Inferior parietal cortex (tissue), 1 donor: ENCODE measurements around the gene BRAF.
"Not testable (repeated sequence)": the region's sequence is repeated elsewhere in the genome, so short reads cannot be mapped to it uniquely, and the experiment has no call there.

Experiments used
- DNase-seq: peaks from one replicate; pipeline ENCODE4 v3.0.0-alpha.2; 2016; ENCODE audit errors: extremely low spot score

The BRAF gene

DNA sequence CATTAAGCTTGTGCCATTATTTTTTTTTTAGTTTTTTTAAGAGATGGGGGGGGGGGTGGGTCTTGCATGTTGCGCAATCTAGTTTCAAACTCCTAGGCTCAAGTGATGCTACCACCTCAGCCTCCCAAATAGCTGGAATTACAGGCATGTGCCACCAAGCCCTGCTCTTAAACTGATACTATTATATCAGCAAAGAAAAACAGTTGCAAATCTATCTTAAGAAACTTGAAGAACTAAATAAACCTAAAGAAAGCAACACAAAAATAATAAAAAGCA, 47.5 kb downstream of the BRAF start:
- no peak for DNase-seq

DNA sequence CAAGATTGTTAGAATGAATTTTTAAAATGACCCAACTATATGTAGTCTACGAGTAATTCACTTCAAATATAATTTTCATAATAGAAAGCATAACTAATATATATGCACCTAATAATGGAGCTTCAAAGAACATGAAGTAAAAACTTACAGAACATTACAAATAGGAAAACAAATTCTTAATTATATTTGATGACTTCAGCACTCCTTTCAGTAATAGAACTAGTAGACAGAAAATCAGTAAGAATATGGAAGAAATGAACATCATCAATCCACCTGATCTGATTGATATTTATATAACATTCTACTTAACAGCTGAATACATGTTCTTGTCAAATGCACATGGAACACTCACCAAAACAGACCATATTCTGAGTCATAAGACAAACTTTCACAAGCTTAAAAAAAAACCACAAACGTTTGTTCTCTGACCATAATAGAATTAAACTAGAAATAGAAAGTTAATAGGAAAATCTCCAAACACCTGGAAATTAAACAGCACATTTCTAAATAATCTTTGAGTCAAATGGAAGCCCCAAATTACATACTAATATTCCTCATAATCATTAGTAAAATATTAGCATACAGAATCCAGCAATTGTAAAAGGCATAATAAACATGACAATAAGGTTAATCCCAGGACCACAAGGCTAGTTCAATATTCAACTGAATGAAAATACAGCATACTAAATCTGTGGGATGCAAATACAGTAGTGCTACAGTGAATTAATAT, 48.0 kb downstream of the BRAF start:
- no peak for DNase-seq

DNA sequence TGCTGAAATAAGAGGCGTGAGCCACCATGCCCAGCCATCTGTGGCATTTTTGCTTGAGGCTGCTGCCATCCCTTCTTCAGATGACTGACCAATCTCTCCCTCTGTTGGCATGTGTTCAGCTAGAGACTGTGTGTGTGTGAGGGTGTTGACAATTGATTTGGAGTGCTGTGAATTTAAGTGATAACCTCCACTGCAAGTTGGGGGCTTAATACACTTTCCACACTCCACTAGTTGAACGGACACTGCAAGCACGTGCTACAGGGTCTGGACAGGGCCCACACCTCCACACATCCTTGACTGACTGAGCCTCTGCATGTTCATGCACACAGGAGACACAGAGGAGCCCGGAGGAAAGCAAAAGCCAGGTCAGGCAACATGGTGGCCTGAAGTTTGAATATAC, 51.3 kb downstream of the BRAF start:
- no peak for DNase-seq

DNA sequence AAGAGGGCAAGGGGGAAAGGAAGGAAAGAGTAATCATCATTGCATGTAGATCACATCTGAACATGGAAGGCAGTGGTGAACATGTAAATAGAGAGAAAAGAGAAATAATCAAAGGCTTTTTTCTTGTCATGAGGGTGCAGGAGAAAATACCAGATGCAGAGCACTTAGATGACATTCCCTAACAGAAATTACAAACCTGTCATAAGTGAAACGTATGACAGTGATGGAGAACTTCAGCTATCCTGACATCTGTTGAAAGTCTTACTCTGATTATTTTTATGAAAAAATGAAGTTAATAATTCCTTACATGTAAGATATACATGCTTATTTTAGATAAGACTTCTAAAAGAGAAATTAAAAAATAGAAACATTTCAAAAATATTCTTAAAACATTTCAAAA, 54.7 kb downstream of the BRAF start:
- DNase-seq = no peak

DNA sequence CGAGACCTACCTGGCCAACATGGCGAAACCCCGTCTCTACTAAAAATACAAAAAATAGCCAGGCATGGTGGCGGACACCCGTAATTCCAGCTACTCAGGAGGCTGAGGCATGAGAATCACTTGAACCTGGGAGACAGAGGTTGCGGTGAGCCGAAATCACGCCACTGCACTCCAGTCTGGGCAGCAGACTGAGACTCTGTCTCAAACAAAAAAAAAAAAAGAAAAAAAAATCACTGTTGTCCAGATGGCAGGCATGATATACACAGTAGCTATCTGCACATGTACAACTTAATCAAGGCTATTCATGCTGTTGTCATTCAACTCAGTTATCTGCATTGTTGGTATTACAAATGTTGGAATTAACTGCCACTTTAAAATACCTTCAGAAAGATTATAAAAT, 55.3 kb downstream of the BRAF start:
- no peak for DNase-seq

DNA sequence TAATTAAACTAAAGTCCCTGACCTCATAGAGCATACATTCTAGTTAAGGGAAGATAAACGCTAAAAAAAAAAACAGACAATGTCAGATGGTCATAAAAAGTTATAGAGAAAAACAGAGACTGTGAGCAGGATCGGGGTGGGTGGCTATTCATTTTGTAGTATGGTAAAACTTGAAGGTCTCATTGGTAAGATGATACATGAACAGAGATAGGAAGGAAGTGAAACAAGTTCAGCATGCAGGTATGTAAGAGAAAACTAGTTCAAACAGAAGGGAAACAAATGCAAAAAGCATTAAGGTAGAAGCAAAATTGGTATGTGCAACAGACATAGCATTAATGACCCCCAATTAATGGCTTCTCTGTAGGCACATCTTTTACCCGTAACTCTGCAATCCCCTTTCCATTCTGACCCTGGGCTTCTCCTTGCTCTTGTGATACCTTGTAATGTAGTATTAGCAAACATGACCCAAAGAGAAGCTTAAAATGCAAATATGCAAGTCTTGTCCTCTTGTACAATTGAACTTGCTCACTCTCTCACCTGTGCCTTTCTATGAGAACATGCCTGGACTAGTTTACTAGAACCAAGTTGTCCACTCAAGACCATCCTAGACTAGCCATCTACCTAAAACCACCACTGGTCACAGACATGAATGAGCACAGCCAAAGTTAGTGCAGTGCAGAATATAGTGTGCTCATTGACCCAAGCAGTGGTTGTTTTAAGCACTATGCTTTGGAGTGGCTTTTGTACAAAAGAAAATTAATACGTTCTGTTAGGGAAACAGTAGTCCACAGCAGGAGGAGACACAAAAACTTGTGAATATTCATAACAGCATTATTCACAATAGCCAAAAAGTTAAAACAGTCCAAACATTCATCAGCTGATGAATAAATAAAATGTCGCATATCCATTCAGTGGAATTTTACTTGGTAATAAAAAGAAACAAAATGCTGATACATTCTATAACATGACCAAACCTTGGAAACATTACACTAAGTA, 57.0 kb downstream of the BRAF start:
- no peak for DNase-seq

DNA sequence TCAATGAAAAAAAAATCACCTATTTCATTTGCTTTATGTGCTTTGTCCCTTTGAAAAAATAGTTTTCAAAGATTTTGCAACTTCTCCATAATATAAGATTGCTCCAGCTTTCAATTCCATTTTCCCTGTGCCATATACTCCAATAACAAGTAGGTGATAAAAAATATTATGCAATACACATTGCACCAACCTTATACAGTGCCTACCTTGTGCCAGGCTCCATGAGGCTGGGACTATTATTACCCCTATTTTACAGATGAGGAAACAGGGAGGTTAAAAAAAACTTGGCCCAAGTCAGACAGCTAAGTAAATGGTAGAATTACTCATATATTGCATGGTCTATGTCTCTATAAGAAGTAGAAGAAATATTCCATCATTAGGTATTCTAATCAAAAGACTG, 57.8 kb downstream of the BRAF start:
- no peak for DNase-seq

DNA sequence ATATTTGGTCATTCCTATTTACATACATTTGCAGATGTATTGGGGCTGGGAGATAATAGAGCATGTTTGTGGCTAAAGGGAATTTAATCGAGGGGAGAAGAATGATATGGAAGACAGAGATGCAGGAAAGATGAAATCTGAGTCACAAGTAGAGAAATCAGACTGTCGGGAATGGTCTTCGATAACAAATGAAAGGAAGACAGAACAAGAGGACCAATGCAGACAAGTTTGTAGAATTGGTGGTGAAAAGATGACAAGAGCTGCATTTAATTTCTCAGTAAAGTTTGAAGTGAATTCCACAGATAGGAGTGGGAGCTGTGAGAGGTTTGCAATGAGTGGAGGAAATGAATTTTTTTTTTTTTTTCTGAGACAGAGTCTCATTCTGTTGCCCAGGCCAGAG, 60.0 kb downstream of the BRAF start:
- no peak for DNase-seq

DNA sequence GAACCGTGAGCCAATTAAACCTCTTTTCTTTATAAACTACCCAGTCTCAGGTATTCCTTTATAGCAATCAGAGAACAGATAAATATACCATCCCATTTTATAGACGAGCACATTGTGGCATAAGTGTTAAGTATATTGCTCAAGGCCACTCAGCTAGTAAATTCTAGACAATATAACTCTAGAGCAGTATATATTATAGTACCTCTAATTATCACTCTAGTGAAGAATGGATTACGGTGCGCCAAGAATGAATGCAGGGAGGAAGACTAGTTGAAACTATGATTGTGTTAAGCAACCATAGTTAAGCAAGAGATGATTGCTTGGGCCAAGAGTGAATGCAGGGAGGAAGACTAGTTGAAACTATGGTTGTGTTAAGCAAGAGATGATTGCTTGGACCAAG, 60.9 kb downstream of the BRAF start:
- DNase-seq = no peak

DNA sequence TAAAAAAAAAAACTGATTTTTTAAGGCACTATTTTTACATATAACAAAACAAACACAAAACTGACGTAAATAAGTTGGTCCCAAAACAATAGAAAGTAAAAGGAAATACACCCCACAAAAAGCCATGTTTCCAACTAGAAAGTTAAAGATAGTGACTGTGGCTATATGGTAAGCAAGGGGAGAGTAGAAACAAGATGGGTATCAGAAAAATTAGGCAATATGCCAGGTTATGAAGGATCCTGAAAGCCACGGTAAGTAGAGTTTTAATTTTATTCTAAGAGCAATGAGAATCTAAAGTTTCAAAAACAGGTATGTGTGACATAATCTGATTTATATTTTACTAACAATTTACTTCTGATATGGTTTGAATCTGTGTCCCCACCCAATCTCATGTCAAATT, 61.5 kb downstream of the BRAF start:
- DNase-seq = no peak

DNA sequence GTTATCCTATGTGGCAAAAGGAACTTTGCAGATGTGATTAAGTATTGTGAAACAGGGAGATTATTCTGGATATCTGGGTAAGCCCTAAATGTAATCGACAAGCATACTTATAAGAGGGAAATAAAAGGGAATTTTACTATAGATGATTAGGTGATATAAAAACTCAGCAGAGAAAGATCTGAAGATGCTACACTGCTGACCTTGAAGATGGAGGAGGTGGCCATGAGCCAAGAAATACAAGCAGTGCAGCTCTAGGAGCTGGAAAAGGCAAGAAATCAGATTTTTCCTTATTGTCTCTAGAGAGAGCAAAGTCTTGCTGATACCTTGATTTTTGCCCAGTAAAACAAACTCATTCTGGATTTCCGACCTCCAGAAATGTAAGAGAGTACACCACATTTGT, 67.7 kb downstream of the BRAF start:
- no peak for DNase-seq

DNA sequence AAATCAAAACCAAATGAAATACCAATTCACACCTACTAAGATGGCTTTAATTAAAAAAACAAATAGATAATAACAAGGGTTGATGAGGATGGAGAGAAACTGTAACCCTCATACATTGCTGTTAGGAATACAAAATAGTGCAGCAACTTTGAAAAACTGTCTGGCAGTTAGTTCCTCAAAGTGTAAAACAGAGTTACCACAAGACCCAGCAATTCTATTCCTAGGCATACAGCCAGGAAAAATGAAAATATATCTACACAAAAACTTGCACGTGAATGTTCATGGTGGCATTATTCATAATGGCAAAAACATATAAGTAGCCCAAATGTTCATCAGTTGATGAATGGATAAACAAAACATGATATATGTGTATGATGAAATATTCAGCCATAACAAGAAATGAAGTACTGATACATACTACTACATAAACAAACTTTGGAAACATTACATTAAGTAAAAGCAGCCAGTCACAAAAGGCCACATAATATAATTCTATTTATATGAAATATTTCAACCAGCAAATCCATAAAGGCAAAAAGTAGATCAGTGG, 83.5 kb downstream of the BRAF start:
- no peak for DNase-seq

DNA sequence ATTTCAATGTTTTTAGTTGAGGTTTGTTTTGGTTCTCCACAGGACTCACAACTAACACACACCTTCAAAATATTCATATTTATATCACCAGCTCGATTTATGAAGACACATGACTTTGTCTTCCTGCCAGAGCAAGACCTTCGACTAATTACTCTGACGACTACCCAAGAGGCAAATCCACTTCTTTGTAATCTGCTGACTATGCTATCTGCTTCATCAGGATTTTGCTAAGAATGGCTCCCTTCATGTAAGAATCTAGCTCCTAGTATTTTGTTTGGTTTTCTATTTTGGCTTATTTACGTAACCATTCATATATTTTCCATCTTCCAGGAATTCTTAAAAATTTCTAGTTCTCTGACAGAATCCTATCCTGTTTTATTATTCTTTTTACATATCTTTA, 93.0 kb downstream of the BRAF start:
- no peak for DNase-seq

DNA sequence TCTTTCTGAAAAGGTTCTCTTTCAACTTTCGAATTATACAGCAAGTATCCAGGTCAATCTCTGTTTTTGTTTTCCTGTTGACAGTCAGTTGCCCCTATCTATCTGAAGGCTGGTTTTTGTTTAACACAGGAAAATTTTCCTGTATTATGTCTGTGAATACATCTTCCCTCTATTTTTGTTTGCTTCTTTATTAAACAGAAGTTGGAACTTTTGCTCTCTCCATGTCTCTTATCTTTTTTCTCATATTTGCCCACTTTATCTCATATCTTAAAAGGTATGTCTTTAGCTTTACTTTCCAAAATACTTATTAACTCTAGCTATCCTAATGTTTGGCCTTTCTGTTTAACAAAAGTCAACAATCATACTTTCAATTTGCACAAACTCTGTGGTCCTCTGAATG, 95.0 kb downstream of the BRAF start:
- DNase-seq = no peak

DNA sequence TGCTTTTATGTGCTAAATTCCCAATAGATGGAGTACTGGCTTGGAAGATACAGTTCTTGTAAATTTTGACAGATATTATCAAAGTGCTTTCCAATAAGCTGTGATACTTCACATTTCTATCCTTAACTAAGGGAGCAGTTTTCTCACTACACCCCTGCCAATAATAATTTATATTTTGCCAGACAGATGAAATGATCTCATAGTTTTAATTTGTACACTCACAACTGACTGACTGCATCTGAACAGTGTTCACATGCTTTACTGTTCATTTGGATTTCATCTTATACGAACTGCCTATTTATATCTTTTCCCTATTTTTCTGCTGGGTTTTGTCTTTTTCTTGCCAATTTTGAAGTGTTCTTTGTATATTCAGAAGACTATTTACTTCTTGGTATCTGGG, 96.0 kb downstream of the BRAF start:
- no peak for DNase-seq

DNA sequence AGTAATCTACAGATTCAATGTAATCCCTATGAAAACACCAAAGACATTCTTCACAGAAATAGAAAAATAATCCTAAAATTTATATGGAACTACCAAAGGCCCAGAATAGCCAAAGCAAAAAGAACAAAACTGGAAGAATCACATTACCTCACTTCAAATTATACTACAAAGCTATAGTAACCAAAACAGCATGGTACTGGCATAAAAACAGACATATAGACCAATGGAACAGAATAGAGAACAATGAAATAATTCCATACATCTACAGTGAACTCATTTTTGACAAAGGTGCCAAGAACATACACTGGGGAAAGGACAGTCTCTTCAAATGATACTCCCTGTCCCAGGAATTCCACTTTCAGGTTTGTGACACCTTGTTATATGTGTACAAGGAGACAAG, 107.3 kb downstream of the BRAF start:
- not testable (repeated sequence) for DNase-seq

DNA sequence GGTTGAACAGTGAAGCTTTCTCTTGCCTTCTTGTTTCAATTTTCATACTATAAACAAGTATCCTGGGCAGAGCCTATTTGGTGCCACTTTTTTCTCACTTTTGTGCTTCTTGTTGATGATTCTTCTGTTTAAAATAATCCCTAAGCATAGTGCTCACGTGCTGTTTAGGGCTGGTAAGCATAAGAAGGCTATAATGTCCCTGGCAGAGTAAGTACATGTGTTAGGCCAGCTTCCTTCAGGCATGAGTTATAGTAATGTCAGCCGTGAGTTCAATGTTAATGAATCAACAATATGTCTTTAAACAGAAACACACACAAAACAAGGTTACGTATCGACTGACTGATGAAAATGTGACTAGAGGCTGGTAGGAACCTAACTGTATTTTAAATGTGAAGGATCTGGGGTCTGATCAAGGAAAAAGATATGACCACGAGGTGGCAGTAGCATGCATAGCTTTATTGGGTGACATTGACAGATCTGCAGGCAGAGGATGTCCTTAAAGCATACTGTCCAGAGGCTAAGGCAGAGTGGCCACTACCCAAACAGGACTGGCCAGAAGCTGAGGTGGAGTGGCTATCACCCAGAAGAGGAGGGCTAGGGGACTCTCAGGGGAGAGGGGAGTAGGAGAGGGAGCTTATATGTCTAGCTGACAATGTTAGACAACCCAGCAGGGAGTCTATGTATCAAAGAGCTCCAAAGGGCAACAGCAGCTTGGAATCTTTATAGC, 113.7 kb downstream of the BRAF start:
- DNase-seq = peak; percentile 93

DNA sequence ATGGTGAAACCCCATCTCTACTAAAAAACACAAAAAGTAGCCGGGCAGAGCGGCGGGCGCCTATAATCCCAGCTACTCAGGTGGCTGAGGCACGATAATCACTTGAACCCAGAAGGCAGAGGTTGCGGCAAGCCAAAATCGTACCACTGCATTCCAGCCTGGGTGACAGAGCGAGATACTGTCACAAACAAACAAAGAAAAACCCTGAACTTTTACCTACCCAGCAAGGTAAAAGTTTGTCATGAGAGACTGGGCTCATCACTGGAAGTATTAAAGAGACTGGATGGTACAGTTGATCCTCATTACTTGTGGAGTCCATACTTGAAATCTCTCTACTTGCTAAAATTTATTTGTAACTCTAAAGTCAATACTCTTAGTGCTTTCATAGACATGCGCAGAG, 114.3 kb downstream of the BRAF start:
- DNase-seq = no peak

DNA sequence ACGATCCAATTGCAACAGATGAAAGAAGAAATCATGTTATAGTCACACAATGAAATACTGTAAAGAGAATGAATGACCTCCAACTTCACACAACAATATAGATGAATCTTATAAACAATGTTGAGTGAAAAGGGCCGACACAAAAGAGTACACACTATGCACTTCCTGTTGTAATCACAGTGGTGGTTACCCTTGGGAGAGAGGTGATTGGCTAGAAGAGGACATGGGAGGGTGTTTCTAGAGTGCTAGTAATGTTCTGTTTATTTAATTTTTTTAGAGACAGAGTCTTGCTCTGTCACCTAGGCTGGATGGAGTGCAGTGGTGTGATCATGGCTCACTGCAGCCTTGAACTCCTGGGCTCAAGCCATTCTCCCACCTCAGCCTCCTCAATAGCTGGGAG, 145.8 kb downstream of the BRAF start:
- DNase-seq = no peak

DNA sequence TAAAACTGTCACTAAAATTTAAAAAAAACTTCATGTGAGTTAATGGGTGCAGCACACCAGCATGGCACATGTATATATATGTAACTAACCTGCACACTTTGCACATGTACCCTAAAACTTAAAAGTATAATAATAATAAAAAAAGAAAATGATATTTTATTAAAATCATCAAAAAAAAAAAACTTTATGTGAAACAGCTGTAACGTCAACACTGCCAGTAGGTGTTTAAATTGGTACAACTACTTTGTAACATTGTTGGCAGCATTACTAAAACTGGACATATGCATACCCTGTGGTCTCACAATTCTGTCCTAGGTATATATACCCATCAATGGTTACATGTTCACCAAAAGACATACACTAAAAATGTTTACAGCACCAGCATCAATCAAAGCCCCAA, 146.2 kb downstream of the BRAF start:
- DNase-seq = no peak

DNA sequence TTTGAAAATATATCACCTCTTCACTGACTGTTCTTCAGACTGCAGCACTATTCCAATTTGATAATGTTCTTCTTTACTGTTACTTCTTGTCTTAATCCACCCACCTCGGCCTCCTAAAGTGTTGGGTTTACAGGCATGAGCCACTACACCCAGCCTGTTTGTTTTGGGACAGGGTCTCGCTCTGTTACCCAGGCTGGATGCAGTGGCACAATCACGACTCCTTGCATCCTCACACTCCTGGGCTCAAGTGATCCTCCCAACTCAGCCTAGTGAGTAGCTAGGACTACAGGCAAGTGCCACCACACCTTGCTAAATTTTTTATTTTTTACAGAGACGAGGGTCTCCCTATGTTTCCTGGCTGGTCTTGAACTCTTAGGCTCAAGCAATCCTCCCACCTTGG, 150.4 kb downstream of the BRAF start:
- no peak for DNase-seq

DNA sequence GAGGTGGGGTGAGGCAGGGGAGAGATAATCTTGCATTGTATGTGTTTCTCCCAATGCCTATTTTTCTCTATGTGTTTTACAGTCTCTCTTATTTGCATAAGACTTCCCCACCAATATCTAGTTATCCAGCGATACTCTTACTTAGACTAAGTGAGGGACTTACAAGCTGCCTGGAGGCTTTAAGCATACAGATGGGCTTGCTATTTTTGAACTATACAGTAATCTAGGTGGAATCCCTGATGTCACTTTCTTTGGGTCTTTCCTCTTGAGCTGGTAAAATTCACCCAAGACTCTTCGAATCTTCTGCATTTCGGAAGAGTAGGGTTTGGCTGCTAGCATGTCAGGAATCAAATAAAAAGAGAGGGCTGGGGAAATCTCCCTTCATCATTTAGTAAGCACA, 151.6 kb downstream of the BRAF start:
- DNase-seq = no peak
